Right ventricle myocardium inferior (tissue), 1 donor: ENCODE data around the gene TMEM198. TPM values are rescaled to one million over a fixed set of nuclear protein-coding genes. Genes with fewer than 3 reads are reported as not detected.
A peak's percentile ranks its signal among the peaks of the same experiment; 100 is the strongest.

Experiments used
- ATAC-seq: fragments of 200-7000 bp; cut with Tn5 transposase; one replicate; pipeline ENCODE4 v1.9.1; 2020; ENCODE audit warnings: mild to moderate bottlenecking, moderate library complexity
- DNase-seq: peaks from one replicate; pipeline ENCODE4 v3.0.0; 2021; ENCODE audit errors: missing footprints
- intact Hi-C: fragments of 100-400 bp; cut with DNase I; formaldehyde crosslinking; loops from one replicate; pipeline ENCODE4 v1.11.0; 2022
- microRNA-seq: library from miRNA; unstranded; fragments of <30 nt; microRNA quantifications from one replicate; pipeline ENCODE4 v1.2.0, GENCODE V29; 2020
- total RNA-seq: library from RNA; stranded (reverse); fragmentation: NEBNext Ultra II Directional; extraction: Animal tissue kit (Norgen Biotek cat#: 25700); gene quantifications from one replicate; pipeline ENCODE4 v1.2.1, GENCODE V29; 2021
- donor health status: DM: no; HTN: yes; CAD: no; lungs with severe emphysema.

Gene TMEM198
- total RNA-seq, 1 donor from 2014 or later, result 2.7 TPM

- ATAC-seq (no peak), DNase-seq (no peak)
- intact Hi-C loops, result no loop called here
Measured at GRCh38 chr2:219595256-219595655, 51.4 kb downstream of the TMEM198 start.

- intact Hi-C loops, result loop anchor here (1.0 to 2.0 kb wide), 2 partner anchors 26 to 99 kb away; partner anchors contain the start of genes GMPPA and OBSL1
- ATAC-seq (no peak), DNase-seq (no peak)
Measured at GRCh38 chr2:219596954-219597551, 53.2 kb downstream of the TMEM198 start.

DNA sequence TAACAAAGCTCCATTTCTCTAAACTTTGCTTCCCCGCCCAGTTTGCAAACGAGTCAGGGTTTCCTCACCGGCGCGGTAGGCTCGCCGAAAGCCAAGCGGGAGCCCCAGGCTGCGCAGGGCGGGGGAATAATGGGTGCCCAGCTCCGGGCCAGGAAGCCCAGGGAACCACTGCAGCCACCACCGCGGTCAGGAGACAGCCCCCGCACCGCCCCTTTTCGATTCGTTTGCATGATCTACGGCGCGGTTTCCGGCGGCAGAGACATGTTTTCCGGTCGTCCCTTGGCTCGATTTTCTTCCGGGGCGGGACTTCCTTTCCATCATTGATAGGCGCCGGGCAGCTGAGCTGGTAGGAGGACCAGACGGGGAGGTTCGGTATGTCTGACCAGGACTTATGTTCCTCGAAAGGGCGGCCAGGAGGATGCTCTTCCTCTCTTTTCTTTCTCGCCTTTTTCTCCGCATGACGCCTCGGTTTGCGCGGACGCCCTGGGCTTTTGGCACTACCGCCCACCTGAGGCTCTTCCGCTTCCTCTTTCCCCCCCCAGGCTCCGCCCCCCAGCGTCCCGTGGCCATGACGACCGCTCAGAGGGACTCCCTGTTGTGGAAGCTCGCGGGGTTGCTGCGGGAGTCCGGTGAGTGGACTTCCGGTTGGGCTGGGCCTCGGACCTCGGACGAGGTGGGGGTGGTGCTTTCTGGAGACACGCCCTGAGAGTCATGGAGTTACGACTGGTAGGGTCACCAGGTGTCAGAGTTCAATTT, 53.9 kb downstream of the TMEM198 start, which contains the start of gene STK11IP:
STK11IP (plus strand) TSS at position 306 of the 756 bp plus-strand sequence; CDS start at position 569, 263 bp downstream.
- peak; percentile 97 for ATAC-seq
- peak; percentile 98 for DNase-seq
- intact Hi-C loops, result loop anchor here (1.0 to 2.0 kb wide), 2 partner anchors 27 to 99 kb away; partner anchors contain the start of genes GMPPA and OBSL1

- DNase-seq (no peak), ATAC-seq (no peak)
- intact Hi-C loops, result no loop called here
Measured at GRCh38 chr2:219598308-219599078, 54.7 kb downstream of the TMEM198 start.

Small RNAs within 50 kb of the gene (microRNA-seq; reads per million reads assigned to microRNA genes)
- 5.1 reads per million, percentile 12 among the genes with 10 or more reads in this experiment for gene MIR3132

Other genes starting within 250 kb of the TMEM198 start
- not detected for gene PTPRN, start 234.6 kb upstream of the TMEM198 start, total RNA-seq
- not detected for gene RESP18, start 211.3 kb upstream of the TMEM198 start, total RNA-seq
- 66.6 TPM for gene DNPEP, start 156.1 kb upstream of the TMEM198 start, total RNA-seq
- gene DES, start 125.7 kb upstream of the TMEM198 start, total RNA-seq, result 13,356 TPM
- gene SPEG, start 109.2 kb upstream of the TMEM198 start, total RNA-seq, result 119 TPM
- gene GMPPA, start 45.1 kb upstream of the TMEM198 start, total RNA-seq, result 22.9 TPM
- gene ASIC4, start 29.5 kb upstream of the TMEM198 start, total RNA-seq, result not detected
- gene CHPF, start 219 bp upstream of the TMEM198 start, total RNA-seq, result 92.2 TPM
- gene OBSL1, start 27.5 kb downstream of the TMEM198 start, total RNA-seq, result 158 TPM
- gene INHA, start 28.3 kb downstream of the TMEM198 start, total RNA-seq, result 1.9 TPM
- gene STK11IP, start 53.8 kb downstream of the TMEM198 start, total RNA-seq, result 13.9 TPM
- 445 TPM for gene SLC4A3, start 83.6 kb downstream of the TMEM198 start, total RNA-seq